Dedifferentiated amniotic fluid mesenchymal stem cell (primary cell): ENCODE measurements around the gene ATP2B2.

Source experiments
- DNase-seq: peaks from one replicate; pipeline ENCODE4 v3.0.0-alpha.2; 2016; ENCODE audit errors: extremely low spot score

The ATP2B2 gene

GRCh38 chr3:10344147-10344943 is 161.0 kb downstream of the ATP2B2 start:
- peak; percentile 61 for DNase-seq

GRCh38 chr3:10343526-10343925 is 161.9 kb downstream of the ATP2B2 start:
- DNase-seq: no peak

DNA sequence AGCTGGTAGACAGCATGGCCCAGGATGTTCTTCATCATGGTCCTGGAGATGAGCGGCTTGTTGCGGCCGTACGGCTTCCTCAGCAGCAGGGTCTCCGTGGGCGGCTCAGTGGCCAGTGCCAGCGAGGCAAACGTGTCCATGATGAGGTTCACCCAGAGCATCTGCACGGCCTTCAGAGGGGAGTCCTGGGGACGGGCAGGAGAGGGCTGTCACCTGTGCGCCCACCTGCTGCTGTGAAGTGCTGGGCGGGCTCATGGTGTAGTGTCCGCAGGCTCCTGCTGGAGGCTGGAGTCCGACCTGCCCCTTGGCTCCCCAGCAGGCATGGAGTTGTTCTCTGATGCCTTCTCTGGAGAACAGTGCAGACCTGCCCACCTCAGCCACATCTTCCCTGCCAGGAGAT is 162.6 kb downstream of the ATP2B2 start:
- no peak for DNase-seq

GRCh38 chr3:10341901-10342398 is 163.4 kb downstream of the ATP2B2 start:
- DNase-seq: no peak

DNA sequence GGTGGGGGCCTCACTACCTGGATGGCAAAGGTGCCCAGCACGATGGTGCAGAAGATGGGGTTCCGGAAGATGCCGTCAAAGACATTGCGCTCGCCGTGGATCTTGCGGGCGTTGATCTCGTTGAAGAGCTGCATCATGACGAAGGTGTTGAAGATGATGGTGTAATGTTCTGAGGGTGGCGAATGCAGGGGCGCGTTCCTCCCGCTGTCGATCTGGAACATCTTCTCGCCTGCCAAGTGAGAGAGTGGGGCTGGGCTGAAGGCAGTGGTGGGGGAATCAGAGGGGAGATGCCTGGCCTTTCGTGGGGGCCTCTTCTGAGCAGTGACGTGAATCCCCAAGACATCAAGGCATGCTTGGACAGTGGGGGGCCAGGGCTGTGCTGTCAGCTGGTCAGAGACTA is 164.9 kb downstream of the ATP2B2 start:
- no peak for DNase-seq

- DNase-seq: no peak
Observed at GRCh38 chr3:10340046-10340445, 165.3 kb downstream of the ATP2B2 start.

DNA sequence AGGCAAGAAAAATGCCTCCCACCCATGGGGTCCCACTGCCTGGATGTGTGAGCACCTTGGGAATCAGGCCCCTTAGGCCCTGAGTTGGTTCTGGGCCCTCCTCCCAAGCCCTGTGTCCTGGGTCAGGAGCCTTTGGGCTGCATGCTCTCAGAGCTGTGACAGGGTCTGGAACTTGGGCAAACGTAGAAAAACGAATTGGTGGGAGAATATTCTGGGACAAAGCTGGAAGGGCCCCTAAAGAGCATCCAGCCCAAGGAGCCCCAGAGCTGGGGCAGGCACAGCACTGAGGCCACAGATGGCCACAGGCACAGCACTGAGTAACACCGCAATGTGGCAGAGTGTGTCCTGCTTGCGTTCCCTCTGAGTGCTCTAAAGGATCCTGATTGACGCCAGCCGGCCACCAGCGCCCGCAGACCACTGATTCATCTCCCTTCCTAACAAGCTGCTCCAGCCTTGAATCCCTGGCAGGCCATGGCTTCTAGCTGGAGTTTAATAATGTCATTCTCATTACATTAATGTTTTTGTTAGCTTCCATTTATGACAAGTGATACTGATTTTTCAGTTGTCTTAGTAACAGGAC is 165.9 kb downstream of the ATP2B2 start:
- DNase-seq: no peak

DNA sequence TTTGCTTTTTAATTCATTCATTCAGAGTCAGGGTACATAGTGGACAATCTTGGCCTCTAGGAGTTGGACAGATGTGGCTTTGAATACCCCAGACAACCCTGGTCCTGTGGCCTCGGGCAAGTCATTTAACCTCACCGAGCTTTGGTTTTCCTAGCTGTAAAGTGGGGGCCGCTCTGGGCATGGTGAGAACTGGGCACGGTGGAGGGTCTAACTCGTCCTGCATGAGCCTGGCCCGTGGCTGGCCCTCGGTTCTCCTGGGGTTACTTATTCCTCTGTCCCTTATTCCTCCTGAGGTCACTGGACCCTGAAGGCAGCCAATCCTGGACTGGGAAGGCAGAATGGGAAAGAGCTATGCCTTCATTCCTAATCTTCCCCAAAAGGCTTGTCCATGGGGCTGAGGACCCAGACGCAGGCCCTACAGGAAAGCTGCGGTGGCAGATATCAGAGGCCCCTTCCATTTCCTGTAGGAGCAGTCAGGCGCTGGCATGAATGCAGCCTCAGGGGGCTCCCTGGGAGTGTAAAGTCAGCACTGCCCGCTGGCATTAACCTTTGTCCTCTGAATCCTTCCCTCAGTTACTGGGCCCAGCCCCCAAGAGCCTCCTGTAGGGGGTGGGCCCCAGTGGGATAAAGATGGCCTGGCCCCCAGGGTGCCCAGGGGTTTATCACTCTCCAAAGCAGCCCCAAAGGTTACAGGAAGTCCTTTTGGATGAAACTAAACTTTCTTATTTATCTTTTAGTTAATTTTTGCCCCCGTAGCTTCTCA is 166.6 kb downstream of the ATP2B2 start:
- no peak for DNase-seq

- DNase-seq: no peak
Observed at GRCh38 chr3:10338164-10338470, 167.3 kb downstream of the ATP2B2 start.

DNA sequence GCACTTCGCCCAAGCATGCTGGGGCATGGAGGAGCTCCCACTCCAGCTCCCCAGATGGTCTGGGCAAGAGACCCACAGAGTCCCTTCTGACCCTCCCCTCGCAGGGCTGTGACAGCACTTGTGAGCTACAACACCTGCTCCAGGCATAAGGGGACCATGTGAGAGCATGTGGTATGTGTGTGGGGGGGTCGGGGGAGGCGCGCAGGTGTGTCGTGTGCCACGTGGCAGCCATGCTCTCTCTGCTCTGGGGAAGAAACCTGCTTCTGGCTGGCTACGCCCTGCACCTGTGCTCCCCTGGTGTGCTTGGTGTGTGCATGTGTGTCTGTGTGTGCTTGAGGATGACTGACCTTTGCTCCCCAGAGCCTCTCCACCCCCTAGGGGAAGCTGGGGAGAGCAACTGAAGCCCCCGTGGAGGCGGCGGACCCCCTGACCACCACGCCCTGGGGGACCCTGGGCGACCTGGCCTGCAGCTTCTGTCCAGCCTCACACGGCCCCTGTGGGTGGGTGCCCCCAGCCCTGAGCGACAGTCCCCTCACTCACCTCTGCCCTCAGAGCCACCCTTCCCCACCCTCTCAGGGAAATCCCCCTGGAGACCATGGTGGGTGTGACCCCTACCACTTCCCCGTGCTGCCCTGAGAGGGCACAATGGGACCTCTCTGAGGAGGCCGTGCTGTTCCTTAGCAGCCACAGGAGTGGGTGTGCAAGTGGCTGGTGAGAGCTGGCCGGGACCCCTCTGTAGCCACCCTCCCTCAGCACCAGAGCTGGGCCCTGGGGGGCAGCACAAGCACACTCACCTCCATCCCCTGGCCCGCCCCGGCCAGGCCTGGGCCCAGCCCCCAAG is 167.8 kb downstream of the ATP2B2 start:
- DNase-seq: no peak

- no peak for DNase-seq
Observed at GRCh38 chr3:10336761-10337160, 168.6 kb downstream of the ATP2B2 start.

GRCh38 chr3:10335871-10336622 is 169.3 kb downstream of the ATP2B2 start:
- DNase-seq: no peak

DNA sequence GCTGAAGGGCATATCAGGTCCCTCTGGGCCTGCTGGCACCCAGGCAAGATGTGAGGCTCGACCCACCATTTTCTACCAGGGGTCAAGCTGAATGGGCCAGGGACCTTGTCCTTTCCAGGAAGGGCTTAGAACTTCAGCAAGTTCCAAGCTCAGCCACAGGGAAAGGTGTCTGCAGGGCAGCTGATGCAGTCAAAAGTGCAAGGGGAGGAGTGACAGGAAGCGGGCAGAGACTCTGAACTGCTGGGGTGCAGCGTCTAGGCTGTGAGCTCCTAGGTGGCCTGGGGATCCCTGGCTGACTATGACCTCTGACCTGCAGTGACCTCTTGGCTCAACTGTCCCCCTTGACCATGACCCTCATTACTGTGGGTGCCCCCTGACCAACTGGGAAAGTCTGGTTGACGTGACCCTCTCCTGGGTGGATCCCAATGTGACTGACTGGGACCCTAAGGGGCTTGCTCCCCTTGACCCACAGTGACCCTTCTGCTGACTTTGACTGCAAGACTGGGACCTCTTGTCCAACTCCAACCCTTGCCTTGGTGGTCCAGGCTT is 170.1 kb downstream of the ATP2B2 start:
- no peak for DNase-seq

- no peak for DNase-seq
Observed at GRCh38 chr3:10334459-10334858, 170.9 kb downstream of the ATP2B2 start.

GRCh38 chr3:10334042-10334441 is 171.3 kb downstream of the ATP2B2 start:
- DNase-seq: no peak

DNA sequence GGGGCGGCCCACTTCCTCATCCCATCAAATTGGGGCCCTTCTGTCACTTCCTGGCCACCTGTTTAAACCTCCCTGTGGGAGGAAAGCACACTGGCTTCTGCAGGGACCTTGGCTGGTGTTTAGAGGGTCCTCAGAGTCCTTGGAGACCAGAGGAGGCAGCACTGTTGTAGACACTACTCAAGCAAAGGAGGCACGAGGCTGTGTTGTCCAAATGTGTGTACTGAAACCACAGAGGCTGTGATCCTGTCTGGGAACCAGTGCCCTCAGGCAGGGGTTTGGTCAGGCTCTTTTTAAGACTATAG is 172.1 kb downstream of the ATP2B2 start:
- no peak for DNase-seq

GRCh38 chr3:10332481-10333348 is 172.7 kb downstream of the ATP2B2 start:
- DNase-seq: no peak

DNA sequence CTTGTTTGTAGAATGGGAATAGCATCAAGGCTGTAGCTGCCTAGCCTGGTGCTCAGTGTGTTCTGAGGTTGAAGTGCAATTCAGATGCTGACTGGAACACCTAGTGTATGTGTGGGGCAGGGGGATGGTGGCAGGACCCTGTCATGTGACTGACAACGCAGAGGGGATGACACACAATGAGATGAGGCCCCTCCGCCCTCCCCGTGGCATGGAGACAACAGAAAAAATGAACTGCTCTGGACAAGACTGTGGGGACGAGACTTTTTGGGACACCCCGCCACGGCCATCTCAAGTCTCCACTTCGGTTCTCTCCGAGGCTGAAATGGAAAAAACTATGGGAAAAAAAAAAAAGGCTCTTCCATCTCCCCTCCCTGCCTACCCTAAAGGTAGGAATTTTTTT is 174.1 kb downstream of the ATP2B2 start:
- no peak for DNase-seq

DNA sequence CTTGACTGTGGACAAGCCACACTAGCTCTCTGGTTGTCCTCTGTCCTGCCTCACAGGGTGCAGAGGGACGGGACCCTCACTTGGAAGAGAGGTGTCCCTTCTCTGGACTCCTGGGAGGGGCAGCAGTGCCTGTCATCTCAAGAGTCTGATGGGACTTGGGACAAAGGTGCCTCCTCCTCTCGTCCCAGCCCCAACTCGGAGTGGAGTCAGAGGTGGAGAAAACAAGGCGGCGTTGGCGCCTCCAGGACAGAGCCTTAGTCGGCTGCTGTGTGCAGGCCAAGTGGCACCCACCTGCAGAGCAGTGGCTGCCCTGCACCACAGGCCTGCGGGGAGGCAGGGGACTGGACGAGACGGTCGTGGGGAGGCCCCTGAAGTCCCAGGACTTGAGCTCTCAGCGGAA is 175.1 kb downstream of the ATP2B2 start:
- no peak for DNase-seq

DNA sequence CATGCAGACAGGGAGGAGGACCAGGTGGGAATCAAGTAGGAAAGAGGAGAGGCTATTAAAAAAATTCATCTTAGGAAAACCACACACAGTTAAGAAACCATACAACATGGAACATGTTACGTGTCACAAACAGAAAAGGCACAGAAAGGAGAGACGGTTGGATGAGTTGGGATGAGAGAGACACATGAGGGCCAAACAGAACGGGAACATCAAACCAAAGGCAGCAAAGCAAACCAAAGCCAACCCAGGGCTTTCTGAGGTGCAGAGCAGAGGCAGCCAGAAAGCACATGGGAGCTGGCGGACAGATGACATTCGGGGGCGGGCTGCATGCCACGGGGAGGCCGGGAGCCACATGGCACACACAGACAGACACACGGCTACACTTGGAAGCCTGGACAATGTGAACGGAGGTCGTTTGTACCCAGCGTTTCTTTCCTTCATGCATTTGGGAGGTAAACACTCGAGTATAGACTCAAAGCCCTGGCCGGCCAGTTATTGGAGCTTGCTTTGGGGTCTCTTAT is 175.8 kb downstream of the ATP2B2 start:
- DNase-seq: no peak
